HepG2 (cell line): ENCODE results near the gene DYNC2I2. TPM values are rescaled to one million over a fixed set of nuclear protein-coding genes. Genes with fewer than 3 reads are reported as not detected.

Experiments used
- ARNTL ChIP-seq: sonication (generic); formaldehyde crosslinking; IDR thresholded peaks from 2 replicates; pipeline ENCODE4 v1.4.0; 2020; ENCODE audit warnings: mild to moderate bottlenecking, missing genetic modification reagents
- CENPT ChIP-seq: sonication (generic); formaldehyde crosslinking; IDR thresholded peaks from 2 replicates; pipeline ENCODE4 v1.8.0; 2022; ENCODE audit warnings: low read depth, mild to moderate bottlenecking, moderate library complexity, missing genetic modification reagents
- E2F2 ChIP-seq: sonication (generic); formaldehyde crosslinking; IDR thresholded peaks from 2 replicates; pipeline ENCODE4 v1.4.0; 2020; ENCODE audit warnings: missing genetic modification reagents, borderline replicate concordance
- HMGXB3 ChIP-seq: sonication (generic); formaldehyde crosslinking; IDR thresholded peaks from 2 replicates; pipeline ENCODE4 v1.4.0; 2020; ENCODE audit warnings: missing genetic modification reagents, borderline replicate concordance
- LCORL ChIP-seq, 2 experiments: fragments of 450-650 bp in 1 of 2; sonication (generic) in 1 of 2; formaldehyde crosslinking in 1 of 2; IDR thresholded peaks; 2 replicates each; pipeline versions ENCODE4 v1.5.0 to v1.6.1; 2017 to 2020; ENCODE audit warnings: antibody characterized with exemption in 1 of 2, missing genetic modification reagents in 1 of 2
- MED8 ChIP-seq: sonication (generic); formaldehyde crosslinking; IDR thresholded peaks from 2 replicates; pipeline ENCODE4 v1.8.1; 2023; ENCODE audit warnings: mild to moderate bottlenecking, missing genetic modification reagents; ENCODE audit not compliant: insufficient replicate concordance
- POGZ ChIP-seq: sonication (generic); formaldehyde crosslinking; IDR thresholded peaks from 2 replicates; pipeline ENCODE4 v1.4.0; 2020; ENCODE audit warnings: mild to moderate bottlenecking, missing genetic modification reagents
- SRSF1 ChIP-seq: fragments of 200-400 bp; formaldehyde crosslinking; optimal IDR thresholded peaks from 2 replicates; pipeline ENCODE3; 2017; ENCODE audit warnings: mild to moderate bottlenecking, low read depth, low read length, moderate library complexity
- TBX2 ChIP-seq: sonication (generic); formaldehyde crosslinking; IDR thresholded peaks from 2 replicates; pipeline ENCODE4 v1.5.0; 2020; ENCODE audit warnings: missing genetic modification reagents, mild to moderate bottlenecking, borderline replicate concordance
- TCF12 ChIP-seq, 2 experiments: fragments of 450-650 bp in 1 of 2; sonication (generic) in 1 of 2; formaldehyde crosslinking in 1 of 2; IDR thresholded peaks; 2 replicates each; pipeline versions ENCODE4 v1.6.1 to v1.8.0; 2017 to 2022; ENCODE audit warnings: antibody characterized with exemption in 1 of 2, mild to moderate bottlenecking in 1 of 2, missing genetic modification reagents in 1 of 2, moderate library complexity in 1 of 2
- ZBTB43 ChIP-seq: sonication (generic); formaldehyde crosslinking; conservative IDR thresholded peaks from 2 replicates; pipeline ENCODE4 v1.4.0; 2020; ENCODE audit warnings: missing genetic modification reagents
- ZNF251 ChIP-seq: sonication (generic); formaldehyde crosslinking; IDR thresholded peaks from 2 replicates; pipeline ENCODE4 v1.9.0; 2021; ENCODE audit warnings: mild to moderate bottlenecking, missing genetic modification reagents
- ZNF639 ChIP-seq: conservative IDR thresholded peaks from 2 replicates; pipeline ENCODE4 v1.6.1; 2018; ENCODE audit warnings: missing genetic modification reagents
- ZSCAN12 ChIP-seq: sonication (generic); formaldehyde crosslinking; IDR thresholded peaks from 2 replicates; pipeline ENCODE4 v1.9.0; 2021; ENCODE audit warnings: mild to moderate bottlenecking, missing genetic modification reagents
- ZSCAN5A ChIP-seq: sonication (generic); formaldehyde crosslinking; IDR thresholded peaks from 2 replicates; pipeline ENCODE4 v1.8.0; 2022; ENCODE audit warnings: mild to moderate bottlenecking, missing genetic modification reagents, borderline replicate concordance
- polyA plus RNA-seq, 8 experiments: library from polyadenylated mRNA; depleted of rRNA in 3 of 8; stranded (reverse) in 7 of 8; unstranded in 1 of 8; fragments of >200 nt; fragmentation: Illumina TruSeq in 4 of 8; extraction: Trizol in 4 of 8; gene quantifications; 2 replicates each; pipeline versions ENCODE4 v1.2.1 to v1.2.3, GENCODE V29; 2011 to 2016; ENCODE audit warnings: low read depth in 4 of 8, missing spikeins in 1 of 8, mixed read lengths in 1 of 8; ENCODE audit not compliant: insufficient read depth in 1 of 8
- total RNA-seq, 5 experiments: library from RNA; depleted of rRNA; stranded (reverse); fragments of >200 nt; fragmentation: Illumina TruSeq; extraction: Trizol; gene quantifications; 2 replicates each; pipeline ENCODE4 v1.2.3, GENCODE V29; 2016; ENCODE audit warnings: low read depth in 1 of 5

Gene DYNC2I2
- total and polyA plus RNA-seq, 2 of the 13 experiments (the other 11 are each of a cell fraction or from before 2014, with no cell fraction given) = 13.7 to 40.2 TPM

GRCh38 chr9:128702445-128702948 lies 45.9 kb upstream of the DYNC2I2 start, which contains the start of gene PKN3 (continued):
- TF ChIP-seq E2F2 = 0 out of 2 replicates have a peak, but pooled peaks have one; percentile 22
- TF ChIP-seq TCF12 (IDR thresholded peaks at IDR 0.05) = no peak
- TF ChIP-seq TCF12 (CRISPR knock-in tag; IDR thresholded peaks at IDR 0.05) = peak; percentile 42; the same call in 1 of the 2 replicates
- no peak for TF ChIP-seq ZSCAN12
- no peak for TF ChIP-seq HMGXB3 (CRISPR knock-in tag)
- no peak for TF ChIP-seq CENPT (CRISPR knock-in tag)
- TF ChIP-seq ZBTB43 (CRISPR knock-in tag) = peak; percentile 66; the same call in 1 of the 2 replicates
- TF ChIP-seq ZSCAN5A = 0 out of 2 replicates have a peak, but pooled peaks have one; percentile 36
- peak; percentile 68 for TF ChIP-seq POGZ (CRISPR knock-in tag)
- TF ChIP-seq LCORL (IDR thresholded peaks at IDR 0.05) = no peak
- TF ChIP-seq LCORL (CRISPR knock-in tag; IDR thresholded peaks at IDR 0.05) = peak; percentile 85
- no peak for TF ChIP-seq MED8 (CRISPR knock-in tag)
- TF ChIP-seq ARNTL (CRISPR knock-in tag) = 0 out of 2 replicates have a peak, but pooled peaks have one; percentile 37
- no peak for TF ChIP-seq ZNF251 (CRISPR knock-in tag)
- no peak; the same call in none of the 2 replicates for TF ChIP-seq ZNF639 (CRISPR knock-in tag)
- TF ChIP-seq SRSF1 = no peak
- peak; percentile 54; the same call in 1 of the 2 replicates for TF ChIP-seq TBX2 (CRISPR knock-in tag)
